Endothelial cell of umbilical vein (primary cell): Measurements from ENCODE around the gene TMEM181. TPM values are rescaled to one million over a fixed set of nuclear protein-coding genes. Genes with fewer than 3 reads are reported as not detected.

Experiments used
- BruUV-seq: library from RNA; stranded (reverse); fragments of 400-500 nt; replicated peaks from 2 replicates; lab custom pipeline; 2021; lab: Mats Ljungman, UMichigan
- CTCF ChIA-PET: fragments of 300-600, 350-600 bp; sonication (Branson Sonifier 250); formaldehyde crosslinking; loops from one replicate; lab custom pipeline; 2021; ENCODE audit warnings: antibody characterized with exemption, inconsistent platforms; lab: Charles Lee
- POLR2A ChIA-PET: fragments of 300-600, 350-600 bp; sonication (Branson Sonifier 250); formaldehyde crosslinking; loops from one replicate; lab custom pipeline; 2021; ENCODE audit warnings: antibody characterized with exemption, inconsistent platforms; lab: Charles Lee
- DNase-seq: peaks from one replicate; pipeline ENCODE4 v3.0.0-alpha.2; 2011; ENCODE audit warnings: low read depth, low spot score
- FAIRE-seq: peaks from 2 replicates; lab custom pipeline; 2011; peaks lifted over from hg19 to GRCh38; lab: Jason Lieb, UNC
- H2AFZ ChIP-seq: 2 replicates; pipeline ENCODE4 v1.6.0; 2012; ENCODE audit warnings: low read depth, low read length, control low read depth, inconsistent platforms
- H3K27ac ChIP-seq: 2 replicates; pipeline ENCODE4 v1.5.1; 2011; ENCODE audit warnings: low read depth, mild to moderate bottlenecking, control low read depth, low read length, moderate library complexity; ENCODE audit not compliant: insufficient read depth
- H3K27me3 ChIP-seq, 2 experiments: 2 replicates each; pipeline versions ENCODE4 v1.6.0 to v1.6.1; 2011; ENCODE audit warnings: low read length in 2 of 2, mixed read lengths in 1 of 2; ENCODE audit not compliant: control insufficient read depth in 2 of 2, insufficient read depth in 2 of 2
- H3K36me3 ChIP-seq, 2 experiments: 2 replicates in 1 of 2; 3 replicates in 1 of 2; pipeline ENCODE4 v1.5.1; 2011; ENCODE audit warnings: low read length in 2 of 2, mild to moderate bottlenecking in 1 of 2, moderate library complexity in 1 of 2; ENCODE audit not compliant: control insufficient read depth in 2 of 2, insufficient read depth in 2 of 2; ENCODE audit errors: extremely low read depth in 1 of 2
- H3K4me1 ChIP-seq: 3 replicates; pipeline ENCODE4 v1.5.1; 2011; ENCODE audit warnings: mild to moderate bottlenecking, low read length; ENCODE audit not compliant: control insufficient read depth, insufficient read depth; ENCODE audit errors: extremely low read depth
- H3K4me2 ChIP-seq: 2 replicates; pipeline ENCODE4 v1.6.1; 2011; ENCODE audit warnings: low read length, control low read depth, mixed read lengths; ENCODE audit not compliant: insufficient read depth
- H3K4me3 ChIP-seq, 3 experiments: fragments of 200-600 bp in 1 of 3; sonication (generic), shearing (Covaris generic) in 1 of 3; replicated peaks in 1 of 3; 2 replicates each; pipeline ENCODE4 v1.5.1; 2011 to 2016; ENCODE audit warnings: control low read depth in 3 of 3, low read length in 3 of 3, mild to moderate bottlenecking in 2 of 3, inconsistent platforms in 1 of 3, low read depth in 1 of 3, moderate library complexity in 1 of 3; ENCODE audit not compliant: insufficient read depth in 1 of 3
- H3K79me2 ChIP-seq: 2 replicates; pipeline ENCODE4 v1.6.0; 2012; ENCODE audit warnings: low read length, inconsistent platforms; ENCODE audit not compliant: control insufficient read depth, insufficient read depth
- H3K9ac ChIP-seq: replicated peaks from 2 replicates; pipeline ENCODE3; 2011; ENCODE audit warnings: low read length, control low read depth; ENCODE audit not compliant: insufficient read depth; ENCODE audit errors: extremely low read depth
- H3K9me1 ChIP-seq: replicated peaks from 3 replicates; pipeline ENCODE4 v1.6.0; 2011; ENCODE audit warnings: mild to moderate bottlenecking, low read length; ENCODE audit not compliant: control insufficient read depth, insufficient read depth; ENCODE audit errors: extremely low read depth
- H3K9me3 ChIP-seq: replicated peaks from 2 replicates; pipeline ENCODE4 v1.5.1; 2012; ENCODE audit warnings: low read length, inconsistent platforms; ENCODE audit not compliant: control insufficient read depth, insufficient read depth
- H4K20me1 ChIP-seq: replicated peaks from 2 replicates; pipeline ENCODE3; 2011; ENCODE audit warnings: mild to moderate bottlenecking, low read length; ENCODE audit not compliant: control insufficient read depth, insufficient read depth; ENCODE audit errors: extremely low read depth
- CTCF ChIP-seq, 2 donors: IDR thresholded peaks; 1 replicate in 1 of 2; 2 replicates in 1 of 2; pipeline ENCODE4 v1.5.1; 2011; ENCODE audit warnings: low read length in 2 of 2, mild to moderate bottlenecking in 2 of 2, moderate library complexity in 2 of 2, control low read depth in 1 of 2, inconsistent platforms in 1 of 2, low read depth in 1 of 2; ENCODE audit not compliant: insufficient read depth in 1 of 2; ENCODE audit errors: extremely low read depth in 1 of 2
- EZH2 ChIP-seq: IDR thresholded peaks from 2 replicates; pipeline ENCODE4 v1.6.1; 2012; ENCODE audit warnings: borderline replicate concordance, low read depth, mild to moderate bottlenecking, moderate library complexity, low read length, inconsistent platforms; ENCODE audit not compliant: severe bottlenecking
- FOS ChIP-seq: IDR thresholded peaks from 2 replicates; pipeline ENCODE4 v1.6.1; 2011; ENCODE audit warnings: mild to moderate bottlenecking, low read length, moderate library complexity, borderline replicate concordance; ENCODE audit not compliant: insufficient read depth
- GATA2 ChIP-seq: IDR thresholded peaks from 2 replicates; pipeline ENCODE4 v1.7.0; 2011; ENCODE audit warnings: low read depth, mild to moderate bottlenecking, moderate library complexity, mixed read lengths, low read length; ENCODE audit not compliant: insufficient read length, insufficient read depth
- JUN ChIP-seq: IDR thresholded peaks from 2 replicates; pipeline ENCODE4 v1.6.1; 2011; ENCODE audit warnings: borderline replicate concordance, low read depth; ENCODE audit not compliant: insufficient read length, insufficient read depth
- MAX ChIP-seq: IDR thresholded peaks from 2 replicates; pipeline ENCODE4 v1.6.1; 2011; ENCODE audit not compliant: insufficient read depth, insufficient read length
- MYC ChIP-seq: IDR thresholded peaks from one replicate; pipeline ENCODE4 v1.6.1; 2011; ENCODE audit warnings: mild to moderate bottlenecking, low read depth, low read length
- POLR2A ChIP-seq: IDR thresholded peaks from 2 replicates; pipeline ENCODE4 v1.6.1; 2012; ENCODE audit warnings: low read depth, mild to moderate bottlenecking, control low read depth, low read length
- POLR2AphosphoS5 ChIP-seq: IDR thresholded peaks from 2 replicates; pipeline ENCODE4 v1.6.1; 2012; ENCODE audit warnings: low read depth, mild to moderate bottlenecking, control low read depth, low read length, moderate library complexity; ENCODE audit not compliant: insufficient read depth
- dilution Hi-C: fragments of 300-500 bp; cut with MboI; formaldehyde crosslinking; loops from one replicate; pipeline ENCODE4 v1.15.0; 2019; ENCODE audit warnings: low sequenced_read_pairs; ENCODE audit not compliant: extremely low pct_ligation_motif_present
- intact Hi-C: fragments of 100-400 bp; cut with micrococcal nuclease; formaldehyde crosslinking; loops from one replicate; pipeline ENCODE4 v1.10.0; 2022
- polyA plus RNA-seq, 4 experiments: library from polyadenylated mRNA; depleted of rRNA in 3 of 4; stranded (reverse) in 3 of 4; unstranded in 1 of 4; fragments of >200 nt; gene quantifications; 2 replicates each; pipeline versions ENCODE4 v1.2.1 to v1.2.3, GENCODE V29; 2011 to 2012; ENCODE audit warnings: missing spikeins in 1 of 4
- total RNA-seq: library from RNA; stranded (reverse); gene quantifications from 2 replicates; pipeline ENCODE4 v1.2.3, GENCODE V29; 2021

The TMEM181 gene
- total and polyA plus RNA-seq, 2 donors (not counting 3 experiments of a cell fraction or from before 2014, with no cell fraction given): 21.7 to 33.5 TPM

GRCh38 chr6:158567152-158567551, 7.3 kb downstream of the TMEM181 start:
- DNase-seq: no peak
- TF ChIP-seq FOS (no peak), POLR2A (no peak), EZH2 (no peak), GATA2 (no peak), CTCF (IDR thresholded peaks at IDR 0.05; ENCODE audit: extremely low read depth in 1 of 2, insufficient read depth in 1 of 2, low read depth in 1 of 2, low read length in 2 of 2) (no peak), POLR2AphosphoS5 (no peak), JUN (no peak), MAX (no peak), MYC (no peak)
- no peaks in the 10 kb centered on the region for H4K20me1 ChIP-seq
- peaks cover 3% of the 10 kb centered on the region for H3K4me1 ChIP-seq
- H3K9me3 ChIP-seq: no peaks in the 10 kb centered on the region
- intact Hi-C loops (no loop called here), dilution Hi-C loops (no loop called here)
- H3K4me3 ChIP-seq: no peak overlapping the region
- BruUV-seq: no TSS peak
- H2AFZ ChIP-seq: no peak overlapping the region
- FAIRE-seq: no peak
- H3K4me2 ChIP-seq: no peak overlapping the region
- no peak overlapping the region for H3K9ac ChIP-seq
- H3K36me3 ChIP-seq: peaks cover 0 to 4% of the 10 kb centered on the region in 2 experiments
- H3K9me1 ChIP-seq: no peaks in the 10 kb centered on the region
- peaks cover 71% of the 10 kb centered on the region for H3K79me2 ChIP-seq
- H3K27me3 ChIP-seq: no peaks in the 10 kb centered on the region
- ChIA-PET CTCF (interaction anchor here (1.0 to 2.1 kb wide), 2 partner anchors 38 to 346 kb away, joined by 3 to 8 read pairs; no protein-coding TSS in a partner anchor), POLR2A (no interaction called here)
- H3K27ac ChIP-seq: no peak overlapping the region
